HEK293 (cell line): ENCODE results near the gene TMEM184A.

ENCODE experiments used
- GLIS2 ChIP-seq: fragments of 450-650 bp; formaldehyde crosslinking; IDR thresholded peaks from 2 replicates; pipeline ENCODE4 v1.5.1; 2016; ENCODE audit warnings: missing biosample characterization, missing genetic modification characterization
- KLF1 ChIP-seq: fragments of 450-650 bp; formaldehyde crosslinking; IDR thresholded peaks from 2 replicates; pipeline ENCODE4 v1.5.1; 2016; ENCODE audit warnings: missing biosample characterization, missing genetic modification characterization
- KLF8 ChIP-seq: fragments of 450-650 bp; formaldehyde crosslinking; IDR thresholded peaks from 2 replicates; pipeline ENCODE4 v1.5.1; 2016; ENCODE audit warnings: missing biosample characterization, missing genetic modification characterization
- KLF9 ChIP-seq: fragments of 450-650 bp; formaldehyde crosslinking; IDR thresholded peaks from 2 replicates; pipeline ENCODE4 v1.5.1; 2016; ENCODE audit warnings: missing biosample characterization, missing genetic modification characterization, low read depth
- OSR2 ChIP-seq: fragments of 450-650 bp; formaldehyde crosslinking; IDR thresholded peaks from 2 replicates; pipeline ENCODE4 v1.5.1; 2016; ENCODE audit warnings: missing biosample characterization, missing genetic modification characterization
- REPIN1 ChIP-seq: fragments of 450-650 bp; formaldehyde crosslinking; IDR thresholded peaks from 2 replicates; pipeline ENCODE4 v1.5.1; 2017; ENCODE audit warnings: missing biosample characterization, missing genetic modification characterization, low read depth
- SP7 ChIP-seq: fragments of 450-650 bp; formaldehyde crosslinking; IDR thresholded peaks from 2 replicates; pipeline ENCODE4 v1.5.1; 2016; ENCODE audit warnings: missing biosample characterization, missing genetic modification characterization
- WT1 ChIP-seq: fragments of 450-650 bp; formaldehyde crosslinking; IDR thresholded peaks from 2 replicates; pipeline ENCODE4 v1.5.1; 2016; ENCODE audit warnings: missing biosample characterization, missing genetic modification characterization
- ZBTB20 ChIP-seq: fragments of 450-650 bp; formaldehyde crosslinking; IDR thresholded peaks from 2 replicates; pipeline ENCODE4 v1.5.1; 2016; ENCODE audit warnings: missing biosample characterization, missing genetic modification characterization
- ZBTB8A ChIP-seq: fragments of 450-650 bp; formaldehyde crosslinking; IDR thresholded peaks from 2 replicates; pipeline ENCODE4 v1.5.1; 2016; ENCODE audit warnings: missing biosample characterization, missing genetic modification characterization
- ZFHX2 ChIP-seq: fragments of 450-650 bp; formaldehyde crosslinking; conservative IDR thresholded peaks from 2 replicates; pipeline ENCODE4 v1.5.1; 2016; ENCODE audit warnings: missing biosample characterization, missing genetic modification characterization
- ZFP69B ChIP-seq: fragments of 450-650 bp; formaldehyde crosslinking; IDR thresholded peaks from 2 replicates; pipeline ENCODE4 v1.5.1; 2016; ENCODE audit warnings: missing biosample characterization, missing genetic modification characterization
- ZNF112 ChIP-seq: fragments of 450-650 bp; formaldehyde crosslinking; IDR thresholded peaks from 2 replicates; pipeline ENCODE4 v1.5.0; 2017; ENCODE audit warnings: missing biosample characterization, missing genetic modification characterization
- ZNF132 ChIP-seq: fragments of 450-650 bp; formaldehyde crosslinking; IDR thresholded peaks from 2 replicates; pipeline ENCODE4 v1.5.1; 2017; ENCODE audit warnings: missing biosample characterization, missing genetic modification characterization, borderline replicate concordance
- ZNF19 ChIP-seq: fragments of 450-650 bp; formaldehyde crosslinking; IDR thresholded peaks from 2 replicates; pipeline ENCODE4; 2016; ENCODE audit warnings: missing biosample characterization, missing genetic modification characterization, low read depth
- ZNF394 ChIP-seq: fragments of 450-650 bp; formaldehyde crosslinking; IDR thresholded peaks from 2 replicates; pipeline ENCODE4 v1.5.1; 2016; ENCODE audit warnings: missing biosample characterization, missing genetic modification characterization, mild to moderate bottlenecking, moderate library complexity, borderline replicate concordance
- ZNF501 ChIP-seq: fragments of 450-650 bp; formaldehyde crosslinking; IDR thresholded peaks from 2 replicates; pipeline ENCODE4 v1.5.1; 2016; ENCODE audit warnings: missing biosample characterization, missing genetic modification characterization
- ZNF529 ChIP-seq: fragments of 450-650 bp; formaldehyde crosslinking; IDR thresholded peaks from 2 replicates; pipeline ENCODE4 v1.5.1; 2017; ENCODE audit warnings: missing genetic modification characterization, missing biosample characterization; ENCODE audit not compliant: insufficient replicate concordance
- ZNF555 ChIP-seq: fragments of 450-650 bp; formaldehyde crosslinking; conservative IDR thresholded peaks from 2 replicates; pipeline ENCODE4 v1.5.1; 2017; ENCODE audit warnings: missing biosample characterization, mild to moderate bottlenecking, missing genetic modification characterization, inconsistent platforms
- ZNF600 ChIP-seq: fragments of 450-650 bp; formaldehyde crosslinking; IDR thresholded peaks from 2 replicates; pipeline ENCODE4 v1.5.1; 2016; ENCODE audit warnings: missing biosample characterization, missing genetic modification characterization
- ZNF610 ChIP-seq: fragments of 450-650 bp; formaldehyde crosslinking; IDR thresholded peaks from 2 replicates; pipeline ENCODE4 v1.5.1; 2016; ENCODE audit warnings: missing biosample characterization, missing genetic modification characterization, borderline replicate concordance
- ZNF660 ChIP-seq: fragments of 450-650 bp; IDR thresholded peaks from 2 replicates; pipeline ENCODE4 v1.5.1; 2018; ENCODE audit warnings: missing biosample characterization, mild to moderate bottlenecking, missing genetic modification characterization
- ZNF768 ChIP-seq: fragments of 450-650 bp; formaldehyde crosslinking; IDR thresholded peaks from 2 replicates; pipeline ENCODE4 v1.5.1; 2018; ENCODE audit warnings: missing biosample characterization, mild to moderate bottlenecking, missing genetic modification characterization
- ZSCAN23 ChIP-seq: fragments of 450-650 bp; formaldehyde crosslinking; IDR thresholded peaks from 2 replicates; pipeline ENCODE4 v1.5.1; 2016; ENCODE audit warnings: missing biosample characterization, missing genetic modification characterization
- TF ChIP-seq, protein P1 (sequence below): fragments of 450-650 bp; formaldehyde crosslinking; IDR thresholded peaks from 2 replicates; pipeline ENCODE4 v1.5.0; 2017; ENCODE audit warnings: missing biosample characterization, missing genetic modification characterization, borderline replicate concordance
- TF ChIP-seq, protein P2 (sequence below): fragments of 450-650 bp; formaldehyde crosslinking; IDR thresholded peaks from 2 replicates; pipeline ENCODE4 v1.5.1; 2016; ENCODE audit warnings: missing biosample characterization, missing genetic modification characterization
- TF ChIP-seq, protein P3 (sequence below): fragments of 450-650 bp; formaldehyde crosslinking; IDR thresholded peaks from 2 replicates; pipeline ENCODE4 v1.5.1; 2017; ENCODE audit warnings: missing biosample characterization, missing genetic modification characterization
- TF ChIP-seq, protein P4 (sequence below): fragments of 450-650 bp; formaldehyde crosslinking; IDR thresholded peaks from 2 replicates; pipeline ENCODE4 v1.5.1; 2016; ENCODE audit warnings: missing biosample characterization, missing genetic modification characterization
- TF ChIP-seq, protein P5 (sequence below): sonication (generic); formaldehyde crosslinking; IDR thresholded peaks from 2 replicates; pipeline ENCODE4 v1.8.1; 2022; ENCODE audit warnings: mild to moderate bottlenecking, moderate library complexity, missing genetic modification reagents

Gene TMEM184A

DNA sequence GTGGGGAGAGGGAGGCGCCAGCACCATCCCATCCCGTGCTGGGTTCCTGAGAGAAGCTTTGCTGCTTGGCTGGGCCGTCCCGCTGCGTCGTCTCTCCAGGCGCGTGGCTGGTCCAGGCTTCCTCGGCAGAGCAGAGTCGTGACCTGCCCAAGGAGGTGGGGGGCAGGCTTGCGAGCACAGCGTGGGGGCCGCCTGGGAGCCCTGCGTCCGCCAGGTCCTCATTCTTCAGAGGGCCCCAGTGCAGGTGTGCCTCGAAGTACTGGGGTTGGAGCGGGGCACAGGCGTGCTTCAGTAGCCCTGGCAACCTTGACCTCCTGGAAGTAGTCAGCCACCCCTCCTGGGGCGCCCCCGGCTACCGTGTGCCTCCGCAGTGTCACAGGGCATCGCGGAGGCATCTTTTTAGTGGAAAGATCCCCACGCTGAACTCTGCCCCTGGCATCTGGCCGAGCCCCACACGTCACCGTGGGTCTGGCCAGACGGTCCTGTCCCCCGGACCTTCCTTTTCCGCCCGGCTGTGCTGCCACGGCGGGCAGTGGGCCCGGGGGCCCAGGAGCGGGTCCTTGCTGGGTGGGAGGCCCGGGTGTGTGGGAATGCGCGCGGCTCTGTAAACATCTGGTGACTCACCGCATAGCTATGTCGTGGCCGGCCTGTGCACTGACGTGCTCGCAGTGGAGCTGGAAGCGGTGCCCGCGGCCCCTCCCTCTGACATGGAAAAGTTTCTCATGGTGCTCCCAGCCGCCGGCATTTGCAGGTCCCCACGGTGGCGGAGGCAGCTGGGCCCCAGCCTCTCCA lies 19.1 kb downstream of the TMEM184A start (continued):
- TF ChIP-seq, protein P1, sequence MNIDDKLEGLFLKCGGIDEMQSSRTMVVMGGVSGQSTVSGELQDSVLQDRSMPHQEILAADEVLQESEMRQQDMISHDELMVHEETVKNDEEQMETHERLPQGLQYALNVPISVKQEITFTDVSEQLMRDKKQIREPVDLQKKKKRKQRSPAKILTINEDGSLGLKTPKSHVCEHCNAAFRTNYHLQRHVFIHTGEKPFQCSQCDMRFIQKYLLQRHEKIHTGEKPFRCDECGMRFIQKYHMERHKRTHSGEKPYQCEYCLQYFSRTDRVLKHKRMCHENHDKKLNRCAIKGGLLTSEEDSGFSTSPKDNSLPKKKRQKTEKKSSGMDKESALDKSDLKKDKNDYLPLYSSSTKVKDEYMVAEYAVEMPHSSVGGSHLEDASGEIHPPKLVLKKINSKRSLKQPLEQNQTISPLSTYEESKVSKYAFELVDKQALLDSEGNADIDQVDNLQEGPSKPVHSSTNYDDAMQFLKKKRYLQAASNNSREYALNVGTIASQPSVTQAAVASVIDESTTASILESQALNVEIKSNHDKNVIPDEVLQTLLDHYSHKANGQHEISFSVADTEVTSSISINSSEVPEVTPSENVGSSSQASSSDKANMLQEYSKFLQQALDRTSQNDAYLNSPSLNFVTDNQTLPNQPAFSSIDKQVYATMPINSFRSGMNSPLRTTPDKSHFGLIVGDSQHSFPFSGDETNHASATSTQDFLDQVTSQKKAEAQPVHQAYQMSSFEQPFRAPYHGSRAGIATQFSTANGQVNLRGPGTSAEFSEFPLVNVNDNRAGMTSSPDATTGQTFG (tag by site-specific recombination), result no peak
- TF ChIP-seq ZNF768 (tag by site-specific recombination) (no peak), ZBTB8A (0 out of 2 replicates have a peak, but pooled peaks have one; percentile 18), ZBTB20 (tag by site-specific recombination) (peak; percentile 85), ZFP69B (peak; percentile 86), KLF8 (tag by site-specific recombination) (peak; percentile 82), ZNF112 (tag by site-specific recombination) (no peak), ZNF19 (tag by site-specific recombination) (no peak), KLF1 (tag by site-specific recombination) (peak; percentile 52; the same call in 1 of the 2 replicates), OSR2 (tag by site-specific recombination) (peak; percentile 90), ZNF394 (tag by site-specific recombination) (peak; percentile 31; the same call in 1 of the 2 replicates), ZNF610 (tag by site-specific recombination) (no peak), ZNF501 (tag by site-specific recombination) (0 out of 2 replicates have a peak, but pooled peaks have one; percentile 40), KLF9 (peak; percentile 14; the same call in 1 of the 2 replicates), ZNF132 (tag by site-specific recombination) (no peak), SP7 (tag by site-specific recombination) (peak; percentile 74), ZNF529 (tag by site-specific recombination) (no peak), ZNF555 (tag by site-specific recombination) (no peak), REPIN1 (tag by site-specific recombination) (no peak), ZNF660 (tag by site-specific recombination) (peak; percentile 72; the same call in 1 of the 2 replicates), ZSCAN23 (tag by site-specific recombination) (0 out of 2 replicates have a peak, but pooled peaks have one; percentile 39), WT1 (tag by site-specific recombination) (0 out of 2 replicates have a peak, but pooled peaks have one; percentile 53), ZFHX2 (peak; percentile 86), ZNF600 (peak; percentile 97), GLIS2 (tag by site-specific recombination) (peak; percentile 81)
- TF ChIP-seq, protein P2, sequence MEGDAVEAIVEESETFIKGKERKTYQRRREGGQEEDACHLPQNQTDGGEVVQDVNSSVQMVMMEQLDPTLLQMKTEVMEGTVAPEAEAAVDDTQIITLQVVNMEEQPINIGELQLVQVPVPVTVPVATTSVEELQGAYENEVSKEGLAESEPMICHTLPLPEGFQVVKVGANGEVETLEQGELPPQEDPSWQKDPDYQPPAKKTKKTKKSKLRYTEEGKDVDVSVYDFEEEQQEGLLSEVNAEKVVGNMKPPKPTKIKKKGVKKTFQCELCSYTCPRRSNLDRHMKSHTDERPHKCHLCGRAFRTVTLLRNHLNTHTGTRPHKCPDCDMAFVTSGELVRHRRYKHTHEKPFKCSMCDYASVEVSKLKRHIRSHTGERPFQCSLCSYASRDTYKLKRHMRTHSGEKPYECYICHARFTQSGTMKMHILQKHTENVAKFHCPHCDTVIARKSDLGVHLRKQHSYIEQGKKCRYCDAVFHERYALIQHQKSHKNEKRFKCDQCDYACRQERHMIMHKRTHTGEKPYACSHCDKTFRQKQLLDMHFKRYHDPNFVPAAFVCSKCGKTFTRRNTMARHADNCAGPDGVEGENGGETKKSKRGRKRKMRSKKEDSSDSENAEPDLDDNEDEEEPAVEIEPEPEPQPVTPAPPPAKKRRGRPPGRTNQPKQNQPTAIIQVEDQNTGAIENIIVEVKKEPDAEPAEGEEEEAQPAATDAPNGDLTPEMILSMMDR (tag by site-specific recombination), result no peak
- TF ChIP-seq, protein P3, sequence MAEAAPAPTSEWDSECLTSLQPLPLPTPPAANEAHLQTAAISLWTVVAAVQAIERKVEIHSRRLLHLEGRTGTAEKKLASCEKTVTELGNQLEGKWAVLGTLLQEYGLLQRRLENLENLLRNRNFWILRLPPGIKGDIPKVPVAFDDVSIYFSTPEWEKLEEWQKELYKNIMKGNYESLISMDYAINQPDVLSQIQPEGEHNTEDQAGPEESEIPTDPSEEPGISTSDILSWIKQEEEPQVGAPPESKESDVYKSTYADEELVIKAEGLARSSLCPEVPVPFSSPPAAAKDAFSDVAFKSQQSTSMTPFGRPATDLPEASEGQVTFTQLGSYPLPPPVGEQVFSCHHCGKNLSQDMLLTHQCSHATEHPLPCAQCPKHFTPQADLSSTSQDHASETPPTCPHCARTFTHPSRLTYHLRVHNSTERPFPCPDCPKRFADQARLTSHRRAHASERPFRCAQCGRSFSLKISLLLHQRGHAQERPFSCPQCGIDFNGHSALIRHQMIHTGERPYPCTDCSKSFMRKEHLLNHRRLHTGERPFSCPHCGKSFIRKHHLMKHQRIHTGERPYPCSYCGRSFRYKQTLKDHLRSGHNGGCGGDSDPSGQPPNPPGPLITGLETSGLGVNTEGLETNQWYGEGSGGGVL (tag by site-specific recombination), result 0 out of 2 replicates have a peak, but pooled peaks have one; percentile 33
- TF ChIP-seq, protein P4, sequence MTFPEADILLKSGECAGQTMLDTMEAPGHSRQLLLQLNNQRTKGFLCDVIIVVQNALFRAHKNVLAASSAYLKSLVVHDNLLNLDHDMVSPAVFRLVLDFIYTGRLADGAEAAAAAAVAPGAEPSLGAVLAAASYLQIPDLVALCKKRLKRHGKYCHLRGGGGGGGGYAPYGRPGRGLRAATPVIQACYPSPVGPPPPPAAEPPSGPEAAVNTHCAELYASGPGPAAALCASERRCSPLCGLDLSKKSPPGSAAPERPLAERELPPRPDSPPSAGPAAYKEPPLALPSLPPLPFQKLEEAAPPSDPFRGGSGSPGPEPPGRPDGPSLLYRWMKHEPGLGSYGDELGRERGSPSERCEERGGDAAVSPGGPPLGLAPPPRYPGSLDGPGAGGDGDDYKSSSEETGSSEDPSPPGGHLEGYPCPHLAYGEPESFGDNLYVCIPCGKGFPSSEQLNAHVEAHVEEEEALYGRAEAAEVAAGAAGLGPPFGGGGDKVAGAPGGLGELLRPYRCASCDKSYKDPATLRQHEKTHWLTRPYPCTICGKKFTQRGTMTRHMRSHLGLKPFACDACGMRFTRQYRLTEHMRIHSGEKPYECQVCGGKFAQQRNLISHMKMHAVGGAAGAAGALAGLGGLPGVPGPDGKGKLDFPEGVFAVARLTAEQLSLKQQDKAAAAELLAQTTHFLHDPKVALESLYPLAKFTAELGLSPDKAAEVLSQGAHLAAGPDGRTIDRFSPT, result peak; percentile 77
- TF ChIP-seq, protein P5, sequence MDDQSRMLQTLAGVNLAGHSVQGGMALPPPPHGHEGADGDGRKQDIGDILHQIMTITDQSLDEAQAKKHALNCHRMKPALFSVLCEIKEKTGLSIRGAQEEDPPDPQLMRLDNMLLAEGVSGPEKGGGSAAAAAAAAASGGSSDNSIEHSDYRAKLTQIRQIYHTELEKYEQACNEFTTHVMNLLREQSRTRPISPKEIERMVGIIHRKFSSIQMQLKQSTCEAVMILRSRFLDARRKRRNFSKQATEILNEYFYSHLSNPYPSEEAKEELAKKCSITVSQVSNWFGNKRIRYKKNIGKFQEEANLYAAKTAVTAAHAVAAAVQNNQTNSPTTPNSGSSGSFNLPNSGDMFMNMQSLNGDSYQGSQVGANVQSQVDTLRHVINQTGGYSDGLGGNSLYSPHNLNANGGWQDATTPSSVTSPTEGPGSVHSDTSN (CRISPR knock-in tag), result no peak
